Measurements from ENCODE around the gene ERBB4.

DNA sequence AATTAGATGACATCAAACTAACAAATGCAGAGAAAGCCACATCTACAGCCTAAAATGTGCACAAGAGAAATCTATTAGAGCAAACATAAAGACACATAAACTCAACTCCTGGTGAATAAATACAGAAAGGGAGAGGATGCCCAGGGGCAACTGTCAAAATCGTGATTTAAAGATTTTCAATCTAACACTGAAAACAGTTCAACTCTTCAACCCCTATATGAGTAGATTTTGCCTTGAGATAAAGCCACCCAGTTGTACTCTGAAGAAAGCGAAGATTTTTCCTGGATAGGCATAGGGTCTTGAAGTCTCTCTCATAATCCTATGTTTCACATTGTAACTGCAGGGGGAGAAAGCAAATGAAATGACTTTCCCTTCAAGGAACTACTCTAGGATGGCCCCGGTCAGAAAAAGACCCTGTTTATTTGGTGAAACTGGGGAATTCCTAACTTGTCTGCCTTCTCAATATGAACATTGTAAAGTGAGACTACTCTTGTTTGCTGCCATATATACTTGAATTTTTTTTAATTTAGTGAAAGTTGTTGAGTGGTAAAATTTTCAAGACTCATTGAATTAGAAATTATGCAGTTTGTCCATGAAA is 226.7 kb downstream of the ERBB4 start:
- TF ChIP-seq, protein P1, sequence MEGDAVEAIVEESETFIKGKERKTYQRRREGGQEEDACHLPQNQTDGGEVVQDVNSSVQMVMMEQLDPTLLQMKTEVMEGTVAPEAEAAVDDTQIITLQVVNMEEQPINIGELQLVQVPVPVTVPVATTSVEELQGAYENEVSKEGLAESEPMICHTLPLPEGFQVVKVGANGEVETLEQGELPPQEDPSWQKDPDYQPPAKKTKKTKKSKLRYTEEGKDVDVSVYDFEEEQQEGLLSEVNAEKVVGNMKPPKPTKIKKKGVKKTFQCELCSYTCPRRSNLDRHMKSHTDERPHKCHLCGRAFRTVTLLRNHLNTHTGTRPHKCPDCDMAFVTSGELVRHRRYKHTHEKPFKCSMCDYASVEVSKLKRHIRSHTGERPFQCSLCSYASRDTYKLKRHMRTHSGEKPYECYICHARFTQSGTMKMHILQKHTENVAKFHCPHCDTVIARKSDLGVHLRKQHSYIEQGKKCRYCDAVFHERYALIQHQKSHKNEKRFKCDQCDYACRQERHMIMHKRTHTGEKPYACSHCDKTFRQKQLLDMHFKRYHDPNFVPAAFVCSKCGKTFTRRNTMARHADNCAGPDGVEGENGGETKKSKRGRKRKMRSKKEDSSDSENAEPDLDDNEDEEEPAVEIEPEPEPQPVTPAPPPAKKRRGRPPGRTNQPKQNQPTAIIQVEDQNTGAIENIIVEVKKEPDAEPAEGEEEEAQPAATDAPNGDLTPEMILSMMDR (IDR thresholded peaks at IDR 0.05), result no peak
- no peak for TF ChIP-seq ZFX (IDR thresholded peaks at IDR 0.05; ENCODE audit: borderline replicate concordance)

All from 22Rv1 (cell line).